Activated CD8-positive, alpha-beta memory T cell treated with anti-CD3 and anti-CD28 coated beads, Interleukin-2, amount 50 U/mL, for 24 hours (primary cell): ENCODE results near the gene LRP4.

ENCODE experiments used
- DNase-seq: peaks from one replicate; pipeline ENCODE4 v3.0.0-alpha.2; 2020; ENCODE audit errors: extremely low read depth

The LRP4 gene

DNA sequence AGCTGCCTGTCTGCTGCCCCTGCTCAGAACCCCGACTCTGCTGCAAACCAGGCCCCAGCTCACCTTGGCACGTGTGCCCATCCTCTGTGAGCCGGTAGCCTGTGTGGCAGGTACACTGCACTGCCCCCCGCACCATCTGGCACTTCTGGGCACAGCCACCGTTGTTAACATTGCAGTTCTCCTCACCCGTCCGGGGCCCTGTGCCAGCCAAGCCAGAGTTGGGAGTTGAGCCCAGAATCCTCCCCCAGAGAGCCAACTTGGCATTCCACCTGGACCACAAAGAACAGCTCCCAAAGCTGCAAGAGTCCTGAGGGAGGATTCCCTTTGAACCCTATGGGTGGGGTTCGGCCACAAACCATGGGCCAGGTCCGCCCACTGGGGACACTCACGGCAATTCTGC lies 22.5 kb downstream of the LRP4 start:
- no peak for DNase-seq

DNA sequence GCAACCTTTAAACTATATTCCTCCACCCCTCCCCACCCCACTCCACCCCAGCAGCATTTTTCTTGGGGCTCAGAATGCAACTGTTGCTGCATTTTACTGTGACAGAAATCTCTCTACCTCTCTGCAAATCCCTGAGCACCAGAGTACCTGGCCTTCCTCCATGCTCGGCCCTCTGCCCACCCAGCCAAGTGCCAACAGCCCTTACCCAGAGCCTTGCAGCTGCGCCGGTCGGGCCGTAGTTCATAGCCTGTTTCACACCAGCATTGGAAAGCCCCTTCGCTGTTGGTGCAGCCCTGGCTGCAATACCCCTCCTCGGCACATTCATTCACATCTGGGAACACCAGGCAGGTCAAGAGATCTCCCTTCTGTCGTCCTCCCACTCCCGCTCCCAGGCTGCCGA lies 23.4 kb downstream of the LRP4 start:
- no peak for DNase-seq

DNA sequence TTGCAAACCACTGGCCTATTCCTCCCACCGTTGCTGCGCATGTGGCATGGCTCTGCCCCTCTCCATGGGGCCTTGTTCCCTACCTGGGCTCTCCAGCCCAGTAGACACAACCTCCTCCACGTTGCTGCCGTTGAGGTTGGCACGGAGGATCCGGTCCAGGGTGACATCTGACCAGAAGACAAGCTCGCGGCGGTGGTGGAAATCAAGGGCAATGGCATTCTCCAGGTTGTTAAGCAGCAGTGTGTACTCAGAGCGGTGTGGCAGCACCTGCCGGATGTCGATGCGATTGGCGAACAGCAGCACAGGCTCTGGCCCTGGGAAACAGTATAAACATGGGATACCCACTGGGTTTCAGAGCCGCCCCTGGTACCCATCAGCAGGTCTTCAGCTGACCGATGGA lies 23.8 kb downstream of the LRP4 start:
- no peak for DNase-seq

DNA sequence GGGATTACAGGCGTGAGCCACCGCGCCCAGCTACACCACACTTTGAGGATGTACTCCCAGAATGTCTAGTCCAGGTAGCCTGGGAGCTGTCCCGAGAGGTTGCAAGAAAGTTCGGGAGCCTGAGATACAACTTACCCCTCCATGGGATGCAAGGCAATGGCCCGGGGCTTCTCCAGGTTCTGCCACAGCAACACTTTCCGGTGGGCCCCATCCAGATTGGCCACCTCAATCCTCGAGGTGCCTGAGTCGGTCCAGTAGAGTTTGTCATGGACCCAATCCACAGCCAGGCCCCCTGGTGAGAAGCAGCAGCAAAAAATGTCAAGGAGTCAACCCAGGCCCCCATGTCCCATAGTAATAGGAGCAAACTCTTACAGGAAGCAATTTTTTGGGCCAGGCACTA lies 25.5 kb downstream of the LRP4 start:
- DNase-seq, result no peak

- no peak for DNase-seq
These were observed 26.2 kb downstream of the LRP4 start for GRCh38 chr11:46892109-46892508.

DNA sequence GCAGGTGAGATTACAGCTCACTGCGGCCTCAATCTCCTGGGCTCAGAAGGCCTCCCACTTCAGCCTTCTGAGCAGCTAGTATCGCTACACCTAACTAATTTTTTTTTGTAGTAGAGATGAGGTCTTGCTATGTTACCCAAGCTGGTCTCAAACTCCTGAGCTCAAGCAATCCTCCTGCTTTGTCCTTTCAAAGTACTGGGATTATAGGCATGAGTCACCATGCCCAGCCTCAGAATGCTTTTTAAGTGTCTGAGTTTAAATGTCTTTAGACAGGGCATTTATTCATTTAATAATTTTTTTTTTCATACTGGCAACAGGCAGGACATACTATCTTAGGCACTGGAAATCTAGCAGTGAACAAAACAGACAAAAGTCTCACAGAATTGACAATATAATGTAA lies 27.7 kb downstream of the LRP4 start:
- DNase-seq, result no peak

DNA sequence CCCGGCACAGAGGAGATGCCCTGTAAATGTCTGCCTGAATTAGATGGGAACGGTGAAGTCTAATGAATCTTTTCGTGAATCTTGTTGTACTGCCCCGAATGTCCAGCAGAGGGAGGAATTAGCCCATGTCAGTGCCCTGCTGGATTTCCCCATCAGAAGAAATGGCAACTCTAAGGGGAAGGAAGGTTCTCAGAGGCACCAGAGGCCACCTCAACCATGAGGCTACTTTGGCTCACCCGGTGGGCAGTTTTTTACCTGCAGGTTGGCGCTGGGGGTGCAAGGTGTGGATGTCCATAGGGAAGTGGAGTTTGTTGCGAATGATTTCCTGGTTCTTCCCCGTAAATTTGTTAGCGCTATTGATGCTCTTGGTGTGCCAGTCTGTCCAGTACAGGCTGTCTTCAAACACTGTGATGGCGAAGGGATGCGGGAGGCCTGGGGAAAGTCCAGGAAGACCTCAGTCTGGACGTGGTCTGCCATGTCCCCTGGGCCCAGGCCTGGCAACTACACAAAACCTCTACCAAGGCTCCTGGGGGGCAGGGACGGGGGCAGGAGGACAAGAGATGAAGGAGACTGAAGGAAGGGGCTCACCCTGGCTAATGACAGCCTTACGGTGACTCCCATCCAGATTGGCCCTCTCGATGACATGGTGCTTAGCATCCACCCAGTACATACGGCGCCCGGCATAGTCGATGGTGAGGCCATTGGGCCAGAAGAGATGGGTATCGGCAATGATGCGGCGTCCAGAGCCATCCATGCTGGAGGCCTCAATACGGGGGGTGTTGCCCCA lies 28.5 kb downstream of the LRP4 start:
- DNase-seq, result peak; percentile 54

- no peak for DNase-seq
These were observed 29.1 kb downstream of the LRP4 start for GRCh38 chr11:46889251-46889650.

DNA sequence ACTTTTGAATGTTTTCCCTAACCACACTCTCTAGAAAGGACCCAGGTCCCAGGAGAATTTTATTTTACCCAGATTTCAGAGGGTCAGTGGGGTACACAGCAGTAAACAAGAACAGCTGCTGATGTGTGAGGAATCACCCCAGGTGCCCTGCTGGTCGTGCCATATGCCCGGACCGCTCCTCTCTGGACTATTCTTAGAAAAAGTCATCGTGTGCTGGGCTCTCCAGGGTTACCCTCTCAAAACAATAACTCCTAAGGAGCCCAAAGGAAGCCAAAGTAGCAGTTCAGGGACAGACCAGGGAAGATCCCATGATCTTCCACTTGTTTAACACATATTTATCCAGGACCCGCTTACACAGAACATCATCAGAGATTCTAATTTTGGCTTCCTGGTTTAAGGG lies 29.7 kb downstream of the LRP4 start:
- no peak for DNase-seq

DNA sequence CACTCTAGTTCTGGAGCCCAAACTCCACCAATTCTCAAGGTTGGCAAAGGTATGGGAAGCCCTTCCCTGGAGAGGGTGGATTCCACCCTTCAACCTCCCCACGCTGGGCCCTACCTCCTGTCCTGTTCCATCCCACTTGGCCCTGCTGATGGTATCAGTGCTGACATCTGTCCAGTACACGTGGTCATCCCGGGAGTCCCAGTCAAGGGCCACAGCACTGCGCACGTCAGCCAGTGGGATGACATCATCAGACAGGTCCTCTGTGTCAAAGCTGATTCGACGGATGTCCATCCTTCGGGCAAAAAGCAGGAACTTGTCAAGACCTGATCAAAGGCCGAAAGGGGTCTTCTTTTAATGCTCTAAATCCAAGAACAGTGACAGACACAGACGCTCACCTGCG lies 32.1 kb downstream of the LRP4 start:
- no peak for DNase-seq

GRCh38 chr11:46879056-46879585 lies 39.2 kb downstream of the LRP4 start:
- DNase-seq, result no peak

GRCh38 chr11:46877580-46877979 lies 40.8 kb downstream of the LRP4 start:
- no peak for DNase-seq

- DNase-seq, result no peak
These were observed 41.9 kb downstream of the LRP4 start for GRCh38 chr11:46876471-46876870.

DNA sequence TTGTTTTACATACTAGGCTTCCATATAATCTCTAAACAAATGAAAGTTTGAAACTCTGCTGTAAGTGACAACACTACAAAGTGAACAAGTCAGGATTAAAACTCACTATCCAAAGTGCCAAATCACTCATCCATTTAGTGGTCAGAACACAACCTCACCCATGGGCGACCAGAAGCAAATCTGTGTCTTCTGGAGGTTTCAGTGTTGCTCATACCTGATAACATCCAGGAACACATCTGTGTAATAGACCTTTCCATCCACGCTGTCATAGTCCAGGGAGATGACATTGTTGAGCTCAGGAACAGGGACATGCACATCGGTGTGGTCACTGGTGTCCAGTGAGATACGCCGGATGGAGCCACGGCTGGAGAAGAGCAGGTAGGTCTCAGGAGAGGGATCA lies 43.8 kb downstream of the LRP4 start:
- no peak for DNase-seq

- no peak for DNase-seq
These were observed 49.4 kb downstream of the LRP4 start for GRCh38 chr11:46868912-46869311.

DNA sequence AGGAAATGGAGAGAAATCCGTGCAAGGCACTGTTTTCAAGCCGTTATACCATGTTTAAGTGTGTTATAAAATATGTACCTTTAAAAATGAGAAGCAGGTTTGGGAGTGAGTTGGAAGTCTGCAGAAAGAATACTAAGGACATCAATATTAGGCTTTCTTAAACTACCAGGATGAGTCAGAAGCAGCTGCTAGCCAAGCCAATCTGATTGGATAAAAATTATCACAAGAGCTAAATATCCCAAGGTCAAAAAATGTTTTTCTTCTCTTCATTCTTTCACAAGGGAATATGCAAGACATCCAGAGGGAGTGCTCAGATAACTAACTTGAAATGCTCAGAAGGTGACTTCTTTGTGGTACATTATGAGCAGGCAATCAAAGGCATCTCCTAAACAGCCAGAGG lies 53.0 kb downstream of the LRP4 start:
- no peak for DNase-seq

GRCh38 chr11:46860218-46860617 lies 58.1 kb downstream of the LRP4 start:
- DNase-seq, result no peak

DNA sequence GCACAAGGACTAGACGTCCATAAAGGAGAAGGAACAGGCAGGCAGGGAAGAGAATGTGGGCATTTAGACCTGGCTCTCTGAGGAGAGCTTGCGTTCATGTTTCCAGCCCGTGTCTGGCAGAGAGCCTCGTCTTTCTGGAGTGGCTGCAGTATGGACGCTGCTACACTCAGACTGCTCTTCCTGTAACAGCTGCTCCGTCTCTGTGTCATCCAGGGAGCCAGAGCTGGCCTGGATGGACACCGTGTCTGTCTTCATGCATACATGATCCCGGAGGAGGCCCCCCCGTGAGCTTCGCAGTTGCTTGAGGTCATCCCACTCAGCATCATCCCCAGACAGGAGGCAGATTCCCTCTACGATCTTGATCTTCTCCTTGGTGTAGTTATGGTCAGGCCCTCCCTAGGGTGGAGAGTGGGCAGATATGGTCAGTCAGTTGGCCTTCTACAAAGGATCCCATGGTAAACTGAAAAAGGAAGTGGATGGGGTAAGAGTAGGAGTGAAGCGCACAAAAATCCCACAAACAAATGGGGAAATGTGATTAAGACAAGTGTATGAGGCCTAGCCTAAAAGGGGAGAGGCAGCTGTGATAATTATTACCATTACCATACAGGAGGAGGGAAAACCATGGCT lies 59.3 kb downstream of the LRP4 start:
- no peak for DNase-seq

DNA sequence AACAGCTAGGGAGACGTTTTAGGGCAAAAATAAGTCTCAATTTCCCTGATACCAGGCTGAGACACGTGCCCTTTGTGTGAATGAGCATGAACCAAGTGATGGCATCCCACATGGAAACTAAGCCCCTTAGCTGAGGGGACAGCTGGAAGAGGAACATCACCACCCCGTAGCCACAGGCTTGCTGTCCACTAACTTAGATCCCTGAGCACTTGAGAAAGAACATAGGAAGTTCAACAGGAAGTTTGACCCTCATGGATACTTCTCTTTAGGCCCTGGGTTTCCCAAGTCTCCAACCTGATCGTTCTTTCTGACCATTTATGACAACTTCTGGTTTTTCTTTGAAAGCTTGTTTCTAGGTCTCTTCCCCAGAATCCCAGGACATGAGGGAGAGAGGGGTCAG lies 60.7 kb downstream of the LRP4 start:
- DNase-seq, result no peak

GRCh38 chr11:46856605-46857343 lies 61.6 kb downstream of the LRP4 start:
- DNase-seq, result no peak

DNA sequence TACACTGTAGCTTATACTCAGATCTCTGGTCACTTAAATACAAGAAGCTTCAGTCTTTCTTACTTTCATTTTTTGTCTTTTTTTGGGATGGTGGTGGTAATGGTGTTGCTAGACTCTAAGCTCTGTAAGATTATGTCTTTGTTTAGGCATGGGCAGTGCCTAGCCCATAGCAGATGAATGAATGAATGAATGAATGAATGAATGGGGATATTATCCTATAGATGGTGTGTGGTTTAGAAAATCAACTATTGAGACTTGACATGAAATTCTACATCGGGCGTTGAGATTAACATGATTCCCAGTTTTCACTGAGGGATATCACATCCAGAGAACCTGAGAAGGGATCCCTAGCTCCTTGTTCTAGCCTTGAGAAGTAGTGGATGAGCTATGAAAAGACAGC lies 62.5 kb downstream of the LRP4 start:
- no peak for DNase-seq

DNA sequence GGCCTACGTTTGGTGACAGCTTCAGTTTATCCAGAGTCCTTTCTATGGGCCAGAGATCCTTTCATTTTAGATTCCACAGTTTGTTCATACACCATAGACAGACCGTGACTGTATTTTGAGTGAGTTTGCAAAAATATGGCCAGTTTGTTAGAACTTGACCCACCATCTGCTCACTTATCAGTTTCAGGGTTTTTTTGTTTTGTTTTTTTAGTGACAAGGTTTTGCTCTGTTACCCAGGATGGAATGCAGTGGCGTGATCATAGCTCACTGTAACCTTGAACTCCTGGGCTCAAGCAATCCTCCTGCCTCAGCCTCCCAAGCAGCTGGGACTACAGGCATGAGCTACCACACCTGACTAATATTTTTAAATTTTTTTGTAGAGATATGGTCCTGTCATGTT lies 63.2 kb downstream of the LRP4 start:
- no peak for DNase-seq
